ENCODE measurements around the gene APOC3. TPM values are rescaled to one million over a fixed set of nuclear protein-coding genes. Genes with fewer than 3 reads are reported as not detected.

Gene APOC3
- total RNA-seq, 3 donors from 2014 or later (not counting 1 experiment from before 2014, with no cell fraction given), result not detected

- Mint-ChIP-seq H3K27me3 (ENCODE audit: low read depth in 2 of 2) (peaks cover 0 to 5% of the 10 kb centered on the region in 2 donors), H3K4me1 (no peaks in the 10 kb centered on the region), H3K36me3 (no peaks in the 10 kb centered on the region), H3K27ac (no peak overlapping the region), H3K9me3 (no peaks in the 10 kb centered on the region), H3K4me3 (no peak overlapping the region)
- Histone ChIP-seq H3K27ac (ENCODE audit: low read length) (no peak overlapping the region), H3K4me1 (ENCODE audit: control insufficient read depth, insufficient read depth, low read length) (no peaks in the 10 kb centered on the region), H3K4me3 (ENCODE audit: low read length) (no peak overlapping the region), H3K27me3 (ENCODE audit: control insufficient read depth, insufficient read depth, low read length) (no peaks in the 10 kb centered on the region), H3K9me3 (ENCODE audit: control insufficient read depth, insufficient read depth, low read length) (no peaks in the 10 kb centered on the region), H3K36me3 (ENCODE audit: control insufficient read depth, insufficient read depth, low read length) (no peaks in the 10 kb centered on the region)
- ATAC-seq (no peak), DNase-seq (no peak)
- intact Hi-C loops (cut with micrococcal nuclease), result no loop called here
- 80% methylated on average over 3 of the region's 3 CpGs for WGBS (ENCODE audit: insufficient coverage)
- TF ChIP-seq, protein P1, sequence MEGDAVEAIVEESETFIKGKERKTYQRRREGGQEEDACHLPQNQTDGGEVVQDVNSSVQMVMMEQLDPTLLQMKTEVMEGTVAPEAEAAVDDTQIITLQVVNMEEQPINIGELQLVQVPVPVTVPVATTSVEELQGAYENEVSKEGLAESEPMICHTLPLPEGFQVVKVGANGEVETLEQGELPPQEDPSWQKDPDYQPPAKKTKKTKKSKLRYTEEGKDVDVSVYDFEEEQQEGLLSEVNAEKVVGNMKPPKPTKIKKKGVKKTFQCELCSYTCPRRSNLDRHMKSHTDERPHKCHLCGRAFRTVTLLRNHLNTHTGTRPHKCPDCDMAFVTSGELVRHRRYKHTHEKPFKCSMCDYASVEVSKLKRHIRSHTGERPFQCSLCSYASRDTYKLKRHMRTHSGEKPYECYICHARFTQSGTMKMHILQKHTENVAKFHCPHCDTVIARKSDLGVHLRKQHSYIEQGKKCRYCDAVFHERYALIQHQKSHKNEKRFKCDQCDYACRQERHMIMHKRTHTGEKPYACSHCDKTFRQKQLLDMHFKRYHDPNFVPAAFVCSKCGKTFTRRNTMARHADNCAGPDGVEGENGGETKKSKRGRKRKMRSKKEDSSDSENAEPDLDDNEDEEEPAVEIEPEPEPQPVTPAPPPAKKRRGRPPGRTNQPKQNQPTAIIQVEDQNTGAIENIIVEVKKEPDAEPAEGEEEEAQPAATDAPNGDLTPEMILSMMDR (IDR thresholded peaks at IDR 0.05), result no peak
Observed at GRCh38 chr11:116811194-116811593, 18.5 kb upstream of the APOC3 start.

- H3K4me1 Mint-ChIP-seq, result no peaks in the 10 kb centered on the region
- H3K9me3 Mint-ChIP-seq, result no peaks in the 10 kb centered on the region
- WGBS (ENCODE audit: insufficient coverage), result no CpG with 5 or more reads among the region's 4 CpGs
- intact Hi-C loops (cut with micrococcal nuclease), result no loop called here
- peaks cover 0 to 3% of the 10 kb centered on the region in 2 donors for H3K27me3 Mint-ChIP-seq (ENCODE audit: low read depth in 2 of 2)
- TF ChIP-seq, protein P1 (IDR thresholded peaks at IDR 0.05), result no peak
- no peaks in the 10 kb centered on the region for H3K36me3 Mint-ChIP-seq
- DNase-seq (no peak), ATAC-seq (no peak)
- H3K4me1 ChIP-seq (ENCODE audit: control insufficient read depth, insufficient read depth, low read length), result no peaks in the 10 kb centered on the region
- H3K4me3 Mint-ChIP-seq, result no peak overlapping the region
- H3K27ac Mint-ChIP-seq, result no peak overlapping the region
- no peaks in the 10 kb centered on the region for H3K27me3 ChIP-seq (ENCODE audit: control insufficient read depth, insufficient read depth, low read length)
- no peaks in the 10 kb centered on the region for H3K36me3 ChIP-seq (ENCODE audit: control insufficient read depth, insufficient read depth, low read length)
- no peak overlapping the region for H3K4me3 ChIP-seq (ENCODE audit: low read length)
- no peak overlapping the region for H3K27ac ChIP-seq (ENCODE audit: low read length)
- no peaks in the 10 kb centered on the region for H3K9me3 ChIP-seq (ENCODE audit: control insufficient read depth, insufficient read depth, low read length)
Observed at GRCh38 chr11:116812109-116812508, 17.6 kb upstream of the APOC3 start.

GRCh38 chr11:116813170-116813569 lies 16.5 kb upstream of the APOC3 start:
- no peak overlapping the region for H3K27ac ChIP-seq (ENCODE audit: low read length)
- Mint-ChIP-seq H3K4me3 (no peak overlapping the region), H3K36me3 (no peaks in the 10 kb centered on the region), H3K4me1 (no peaks in the 10 kb centered on the region), H3K9me3 (no peaks in the 10 kb centered on the region), H3K27ac (no peak overlapping the region), H3K27me3 (ENCODE audit: low read depth in 2 of 2) (no peaks in the 10 kb centered on the region)
- TF ChIP-seq, protein P1 (IDR thresholded peaks at IDR 0.05), result no peak
- H3K27me3 ChIP-seq (ENCODE audit: control insufficient read depth, insufficient read depth, low read length), result no peaks in the 10 kb centered on the region
- H3K4me1 ChIP-seq (ENCODE audit: control insufficient read depth, insufficient read depth, low read length), result no peaks in the 10 kb centered on the region
- intact Hi-C loops (cut with micrococcal nuclease), result no loop called here
- DNase-seq, result no peak
- 100% methylated on average over 1 of the region's 1 CpG for WGBS (ENCODE audit: insufficient coverage)
- ATAC-seq, result no peak
- no peaks in the 10 kb centered on the region for H3K9me3 ChIP-seq (ENCODE audit: control insufficient read depth, insufficient read depth, low read length)
- H3K36me3 ChIP-seq (ENCODE audit: control insufficient read depth, insufficient read depth, low read length), result no peaks in the 10 kb centered on the region
- no peak overlapping the region for H3K4me3 ChIP-seq (ENCODE audit: low read length)

DNA sequence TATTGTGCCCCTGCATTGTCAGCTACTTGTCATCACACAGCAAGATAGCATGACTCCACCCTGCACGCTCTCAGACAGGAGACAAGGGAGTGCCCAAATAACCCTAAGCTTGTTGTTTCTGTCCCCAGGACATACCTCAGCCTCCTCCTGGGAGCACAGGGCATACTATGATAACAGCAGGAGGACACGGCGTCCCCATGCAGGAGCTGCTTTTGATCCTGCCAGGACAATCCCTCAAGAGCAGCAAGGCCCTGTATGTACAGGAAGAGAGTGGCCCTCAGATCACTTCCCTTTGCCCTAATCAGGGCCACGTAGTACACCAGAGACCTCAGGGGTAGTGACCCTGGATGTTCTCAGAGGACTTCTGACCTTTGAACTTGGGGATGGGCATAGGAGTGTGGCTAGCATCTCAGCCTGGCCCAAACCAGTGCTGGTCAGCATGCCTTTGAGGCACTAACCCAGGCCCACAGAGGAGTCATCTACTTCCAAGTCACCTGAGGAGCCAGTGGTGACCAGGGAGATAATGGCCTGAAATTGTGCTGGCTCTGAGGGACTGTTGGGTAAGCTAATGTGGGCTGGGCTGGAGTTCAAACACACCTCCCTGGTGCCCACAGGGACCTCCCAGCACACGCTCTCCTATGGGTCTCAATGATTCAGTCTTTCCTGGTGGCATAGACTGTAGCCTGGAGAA lies 15.8 kb upstream of the APOC3 start:
- H3K36me3 ChIP-seq (ENCODE audit: control insufficient read depth, insufficient read depth, low read length), result no peaks in the 10 kb centered on the region
- Mint-ChIP-seq H3K27ac (no peak overlapping the region), H3K4me1 (no peaks in the 10 kb centered on the region), H3K4me3 (no peak overlapping the region), H3K36me3 (no peaks in the 10 kb centered on the region), H3K9me3 (no peaks in the 10 kb centered on the region), H3K27me3 (ENCODE audit: low read depth in 2 of 2) (no peaks in the 10 kb centered on the region)
- H3K27ac ChIP-seq (ENCODE audit: low read length), result no peak overlapping the region
- no peak overlapping the region for H3K4me3 ChIP-seq (ENCODE audit: low read length)
- TF ChIP-seq, protein P1 (IDR thresholded peaks at IDR 0.05), result no peak
- DNase-seq (no peak), ATAC-seq (no peak)
- no peaks in the 10 kb centered on the region for H3K27me3 ChIP-seq (ENCODE audit: control insufficient read depth, insufficient read depth, low read length)
- H3K4me1 ChIP-seq (ENCODE audit: control insufficient read depth, insufficient read depth, low read length), result no peaks in the 10 kb centered on the region
- intact Hi-C loops (cut with micrococcal nuclease), result no loop called here
- no peaks in the 10 kb centered on the region for H3K9me3 ChIP-seq (ENCODE audit: control insufficient read depth, insufficient read depth, low read length)
- 81% methylated on average over 5 of the region's 5 CpGs for WGBS (ENCODE audit: insufficient coverage)

Measured in natural killer cell (primary cell).